ENCODE data around the gene TMEM31. TPM values are rescaled to one million over a fixed set of nuclear protein-coding genes. Genes with fewer than 3 reads are reported as not detected.

The TMEM31 gene
- polyA plus RNA-seq, 1 of the 3 experiments (the other 2 are of a cell fraction): not detected

DNA sequence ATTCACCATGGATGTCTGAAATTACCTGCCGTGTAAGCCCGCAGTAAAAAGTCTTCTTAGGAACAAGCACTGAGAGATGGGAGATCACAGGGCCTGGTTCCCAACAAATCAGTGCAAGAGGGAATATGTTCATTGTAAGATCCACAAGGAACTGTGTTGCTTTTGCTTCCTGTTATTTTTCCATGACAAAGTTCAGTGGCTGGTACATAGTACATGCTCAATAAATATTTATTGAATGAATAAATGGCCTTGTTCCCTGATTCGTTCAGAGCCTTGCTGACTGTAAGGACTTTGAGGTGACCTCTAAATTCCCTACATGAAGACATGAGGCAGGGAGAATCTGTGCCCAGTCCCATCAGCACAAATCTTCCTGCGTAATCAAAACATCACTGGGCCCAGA is 7.4 kb downstream of the TMEM31 start (continued):
- TF ChIP-seq, protein P1, sequence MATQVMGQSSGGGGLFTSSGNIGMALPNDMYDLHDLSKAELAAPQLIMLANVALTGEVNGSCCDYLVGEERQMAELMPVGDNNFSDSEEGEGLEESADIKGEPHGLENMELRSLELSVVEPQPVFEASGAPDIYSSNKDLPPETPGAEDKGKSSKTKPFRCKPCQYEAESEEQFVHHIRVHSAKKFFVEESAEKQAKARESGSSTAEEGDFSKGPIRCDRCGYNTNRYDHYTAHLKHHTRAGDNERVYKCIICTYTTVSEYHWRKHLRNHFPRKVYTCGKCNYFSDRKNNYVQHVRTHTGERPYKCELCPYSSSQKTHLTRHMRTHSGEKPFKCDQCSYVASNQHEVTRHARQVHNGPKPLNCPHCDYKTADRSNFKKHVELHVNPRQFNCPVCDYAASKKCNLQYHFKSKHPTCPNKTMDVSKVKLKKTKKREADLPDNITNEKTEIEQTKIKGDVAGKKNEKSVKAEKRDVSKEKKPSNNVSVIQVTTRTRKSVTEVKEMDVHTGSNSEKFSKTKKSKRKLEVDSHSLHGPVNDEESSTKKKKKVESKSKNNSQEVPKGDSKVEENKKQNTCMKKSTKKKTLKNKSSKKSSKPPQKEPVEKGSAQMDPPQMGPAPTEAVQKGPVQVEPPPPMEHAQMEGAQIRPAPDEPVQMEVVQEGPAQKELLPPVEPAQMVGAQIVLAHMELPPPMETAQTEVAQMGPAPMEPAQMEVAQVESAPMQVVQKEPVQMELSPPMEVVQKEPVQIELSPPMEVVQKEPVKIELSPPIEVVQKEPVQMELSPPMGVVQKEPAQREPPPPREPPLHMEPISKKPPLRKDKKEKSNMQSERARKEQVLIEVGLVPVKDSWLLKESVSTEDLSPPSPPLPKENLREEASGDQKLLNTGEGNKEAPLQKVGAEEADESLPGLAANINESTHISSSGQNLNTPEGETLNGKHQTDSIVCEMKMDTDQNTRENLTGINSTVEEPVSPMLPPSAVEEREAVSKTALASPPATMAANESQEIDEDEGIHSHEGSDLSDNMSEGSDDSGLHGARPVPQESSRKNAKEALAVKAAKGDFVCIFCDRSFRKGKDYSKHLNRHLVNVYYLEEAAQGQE (IDR thresholded peaks at IDR 0.05; ENCODE audit: low read depth, low read length): no peak

DNA sequence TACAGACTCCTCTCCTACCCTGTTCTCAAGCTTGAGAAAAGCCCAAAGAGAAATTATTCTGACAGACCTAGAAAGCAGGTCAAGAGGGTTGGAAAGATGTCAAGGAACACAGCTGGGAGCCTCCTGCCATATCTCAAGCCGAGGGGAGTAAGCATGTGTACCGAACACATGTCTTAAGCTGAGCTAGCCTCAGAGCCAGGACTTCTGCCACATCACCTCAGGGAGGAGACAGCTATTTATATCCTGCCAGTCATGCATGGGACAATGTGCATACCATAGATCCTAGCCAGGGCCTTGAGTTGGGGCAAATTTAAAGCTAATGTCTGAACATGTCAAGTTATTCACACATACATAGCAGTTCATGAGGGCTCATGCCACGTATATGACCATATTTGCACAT is 11.8 kb downstream of the TMEM31 start:
- ChIA-PET CTCF (interaction anchor here (1.8 to 2.0 kb wide), 2 partner anchors 34 to 51 kb away, joined by 4 to 6 read pairs; no protein-coding TSS in a partner anchor), POLR2A (no interaction called here)
- Histone ChIP-seq H3K4me2 (no peak overlapping the region), H3F3A (replicated peaks; ENCODE audit: insufficient read depth) (no peaks in the 10 kb centered on the region), H3K9ac (no peak overlapping the region), H3K27me3 (ENCODE audit: insufficient read depth) (peaks cover 8% of the 10 kb centered on the region; the same call in 1 of the 2 replicates), H3K36me3 (replicated peaks in 1 of 2; ENCODE audit: control insufficient read depth in 1 of 2, insufficient read depth in 2 of 2, low read length in 1 of 2) (no peaks in the 10 kb centered on the region), H3K4me3 (ENCODE audit: low read depth in 2 of 2, low read length in 1 of 2) (no peak overlapping the region), H3K9me3 (no peaks in the 10 kb centered on the region), H3K79me2 (ENCODE audit: insufficient read depth) (no peaks in the 10 kb centered on the region), H3K4me1 (ENCODE audit: control insufficient read depth in 1 of 2, insufficient read depth in 2 of 2, low read depth in 1 of 2, low read length in 1 of 2) (no peaks in the 10 kb centered on the region), H4K20me1 (ENCODE audit: insufficient read depth) (no peaks in the 10 kb centered on the region), H3K9me2 (no peaks in the 10 kb centered on the region), H2AFZ (ENCODE audit: low read depth) (no peak overlapping the region), H3K27ac (ENCODE audit: low read depth in 2 of 2, low read length in 1 of 2) (no peak overlapping the region)
- no peak for DNase-seq
- 38% methylated on average over 3 of the region's 3 CpGs for WGBS (ENCODE audit: low lambda C conversion rate)
- TF ChIP-seq, protein P2, sequence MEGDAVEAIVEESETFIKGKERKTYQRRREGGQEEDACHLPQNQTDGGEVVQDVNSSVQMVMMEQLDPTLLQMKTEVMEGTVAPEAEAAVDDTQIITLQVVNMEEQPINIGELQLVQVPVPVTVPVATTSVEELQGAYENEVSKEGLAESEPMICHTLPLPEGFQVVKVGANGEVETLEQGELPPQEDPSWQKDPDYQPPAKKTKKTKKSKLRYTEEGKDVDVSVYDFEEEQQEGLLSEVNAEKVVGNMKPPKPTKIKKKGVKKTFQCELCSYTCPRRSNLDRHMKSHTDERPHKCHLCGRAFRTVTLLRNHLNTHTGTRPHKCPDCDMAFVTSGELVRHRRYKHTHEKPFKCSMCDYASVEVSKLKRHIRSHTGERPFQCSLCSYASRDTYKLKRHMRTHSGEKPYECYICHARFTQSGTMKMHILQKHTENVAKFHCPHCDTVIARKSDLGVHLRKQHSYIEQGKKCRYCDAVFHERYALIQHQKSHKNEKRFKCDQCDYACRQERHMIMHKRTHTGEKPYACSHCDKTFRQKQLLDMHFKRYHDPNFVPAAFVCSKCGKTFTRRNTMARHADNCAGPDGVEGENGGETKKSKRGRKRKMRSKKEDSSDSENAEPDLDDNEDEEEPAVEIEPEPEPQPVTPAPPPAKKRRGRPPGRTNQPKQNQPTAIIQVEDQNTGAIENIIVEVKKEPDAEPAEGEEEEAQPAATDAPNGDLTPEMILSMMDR (IDR thresholded peaks at IDR 0.05): no peak
- TF ChIP-seq GATA2 (CRISPR knock-in tag; IDR thresholded peaks at IDR 0.05): no peak
- TF ChIP-seq SMC3 (IDR thresholded peaks at IDR 0.05; ENCODE audit: low read depth, low read length): no peak
- TF ChIP-seq, protein P3, sequence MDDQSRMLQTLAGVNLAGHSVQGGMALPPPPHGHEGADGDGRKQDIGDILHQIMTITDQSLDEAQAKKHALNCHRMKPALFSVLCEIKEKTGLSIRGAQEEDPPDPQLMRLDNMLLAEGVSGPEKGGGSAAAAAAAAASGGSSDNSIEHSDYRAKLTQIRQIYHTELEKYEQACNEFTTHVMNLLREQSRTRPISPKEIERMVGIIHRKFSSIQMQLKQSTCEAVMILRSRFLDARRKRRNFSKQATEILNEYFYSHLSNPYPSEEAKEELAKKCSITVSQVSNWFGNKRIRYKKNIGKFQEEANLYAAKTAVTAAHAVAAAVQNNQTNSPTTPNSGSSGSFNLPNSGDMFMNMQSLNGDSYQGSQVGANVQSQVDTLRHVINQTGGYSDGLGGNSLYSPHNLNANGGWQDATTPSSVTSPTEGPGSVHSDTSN (IDR thresholded peaks at IDR 0.05): no peak
- no peak for TF ChIP-seq MXI1 (IDR thresholded peaks at IDR 0.05; ENCODE audit: low read depth, low read length)
- no peak for TF ChIP-seq YY1 (IDR thresholded peaks at IDR 0.05; ENCODE audit: low read depth)
- TF ChIP-seq SIN3A (IDR thresholded peaks at IDR 0.05; ENCODE audit: borderline replicate concordance, low read depth, low read length): no peak
- TF ChIP-seq NFIC (IDR thresholded peaks at IDR 0.05; ENCODE audit: borderline replicate concordance): no peak
- no peak for TF ChIP-seq FOXJ3 (CRISPR knock-in tag; IDR thresholded peaks at IDR 0.05)
- TF ChIP-seq RFX5 (IDR thresholded peaks at IDR 0.05; ENCODE audit: low read length): no peak
- no peak for TF ChIP-seq RAD21 (IDR thresholded peaks at IDR 0.05; ENCODE audit: low read length)
- no peak for TF ChIP-seq FOSL2 (IDR thresholded peaks at IDR 0.05; ENCODE audit: borderline replicate concordance, low read depth)
- no peak for TF ChIP-seq GABPA (IDR thresholded peaks at IDR 0.05; ENCODE audit: low read depth)
- TF ChIP-seq EZH2phosphoT487 (IDR thresholded peaks at IDR 0.05; ENCODE audit: borderline replicate concordance, low read depth): no peak
